ENCODE results near the gene CFAP61.

Gene CFAP61

DNA sequence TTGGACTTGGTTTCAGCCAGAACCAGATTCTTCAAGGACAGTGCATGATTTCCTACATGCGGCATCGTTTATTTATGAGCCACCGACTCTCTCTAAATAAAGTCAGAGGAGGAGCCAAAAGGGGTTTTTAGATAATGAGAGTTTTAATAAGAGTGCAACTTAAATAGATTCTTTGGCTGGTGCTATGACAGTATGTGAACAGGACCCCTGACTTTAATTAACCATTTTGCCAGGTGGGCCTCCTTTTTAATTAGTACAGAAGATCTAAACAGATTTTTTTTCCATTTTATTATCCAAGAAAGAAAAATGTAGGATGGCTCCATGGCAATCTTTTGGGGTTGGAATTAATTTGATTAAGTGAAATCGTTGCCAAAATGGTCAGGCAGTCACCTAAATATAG lies 240.8 kb downstream of the CFAP61 start:
- in situ Hi-C loops (cut with MboI; ENCODE audit: low pct_unique_long_range_greater_than_20kb, low sequenced_read_pairs), result no loop called here
- no peak for DNase-seq

DNA sequence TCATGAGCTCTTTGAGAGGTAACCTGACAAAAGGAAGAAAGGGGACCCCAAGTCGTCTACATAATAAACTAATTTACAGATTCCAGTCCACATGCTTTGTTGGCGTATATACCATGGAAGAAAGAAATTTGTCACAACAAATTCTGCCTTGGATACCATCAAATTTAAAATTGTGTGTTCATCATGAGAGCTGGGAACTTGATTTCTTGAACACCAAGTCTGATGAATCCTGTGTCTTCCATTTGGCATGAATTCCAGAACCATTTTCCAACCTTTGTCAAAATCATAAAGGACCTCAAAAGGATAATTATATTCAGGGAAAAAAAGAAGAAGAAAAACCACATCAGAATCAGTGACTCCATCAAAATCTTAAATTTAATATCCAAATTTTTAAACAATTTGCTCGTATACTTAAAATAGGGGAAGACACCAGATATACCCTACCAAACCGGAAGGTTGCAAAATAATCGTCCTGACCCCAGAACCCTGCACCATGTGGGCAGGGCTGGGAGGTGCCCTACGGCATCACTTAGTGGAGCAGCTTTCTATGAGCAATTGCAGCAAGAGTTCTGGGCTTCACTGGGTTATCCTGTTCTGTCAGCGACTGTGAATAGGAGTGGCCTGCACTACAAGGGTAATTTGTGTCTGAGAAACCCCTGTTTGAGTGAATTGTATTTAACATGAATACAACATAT lies 241.5 kb downstream of the CFAP61 start:
- no peak for DNase-seq
- in situ Hi-C loops (cut with MboI; ENCODE audit: low pct_unique_long_range_greater_than_20kb, low sequenced_read_pairs), result no loop called here

GRCh38 chr20:20295621-20296498 lies 243.5 kb downstream of the CFAP61 start:
- DNase-seq, result no peak
- in situ Hi-C loops (cut with MboI; ENCODE audit: low pct_unique_long_range_greater_than_20kb, low sequenced_read_pairs), result no loop called here

DNA sequence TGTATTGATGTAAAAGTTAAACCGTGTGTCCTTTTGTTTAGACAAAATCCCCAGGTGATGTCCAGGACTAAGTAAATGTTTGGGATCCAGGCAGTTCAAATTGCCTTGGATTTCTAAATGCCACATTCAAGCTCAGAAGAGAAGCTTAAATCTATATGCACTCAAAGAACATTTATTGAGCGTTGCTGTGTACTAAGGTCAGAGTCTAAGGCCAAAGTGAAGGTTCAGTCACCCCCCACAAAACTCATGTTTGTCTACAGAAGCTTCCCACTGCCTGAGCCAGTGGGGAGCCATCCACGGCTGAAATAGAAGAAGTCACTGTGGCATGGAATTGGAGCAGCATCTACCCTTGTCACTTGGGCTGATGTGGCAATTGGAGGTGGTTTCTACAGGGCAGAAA lies 244.8 kb downstream of the CFAP61 start:
- DNase-seq, result no peak
- in situ Hi-C loops (cut with MboI; ENCODE audit: low pct_unique_long_range_greater_than_20kb, low sequenced_read_pairs), result no loop called here

DNA sequence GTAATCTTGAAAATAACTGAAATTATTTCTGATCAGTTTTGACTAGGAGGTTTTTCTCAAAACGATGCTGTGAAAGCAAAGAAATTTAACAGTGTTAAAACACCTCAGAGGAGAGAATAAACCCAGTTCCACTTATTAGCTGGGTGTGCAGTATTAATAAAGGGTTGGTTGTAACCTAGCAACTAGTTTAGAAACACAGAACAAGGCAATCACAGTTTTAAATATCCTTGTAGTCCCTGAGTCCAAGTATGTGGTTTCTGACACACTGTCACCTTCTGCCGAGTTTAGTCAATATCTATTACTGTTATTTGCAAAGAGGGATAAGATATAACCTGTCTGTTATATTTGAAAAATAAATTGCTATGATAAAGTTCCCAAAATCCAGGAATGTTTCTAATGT lies 245.4 kb downstream of the CFAP61 start:
- in situ Hi-C loops (cut with MboI; ENCODE audit: low pct_unique_long_range_greater_than_20kb, low sequenced_read_pairs), result no loop called here
- DNase-seq, result no peak

GRCh38 chr20:20299904-20300303 lies 247.6 kb downstream of the CFAP61 start:
- in situ Hi-C loops (cut with MboI; ENCODE audit: low pct_unique_long_range_greater_than_20kb, low sequenced_read_pairs), result no loop called here
- no peak for DNase-seq

DNA sequence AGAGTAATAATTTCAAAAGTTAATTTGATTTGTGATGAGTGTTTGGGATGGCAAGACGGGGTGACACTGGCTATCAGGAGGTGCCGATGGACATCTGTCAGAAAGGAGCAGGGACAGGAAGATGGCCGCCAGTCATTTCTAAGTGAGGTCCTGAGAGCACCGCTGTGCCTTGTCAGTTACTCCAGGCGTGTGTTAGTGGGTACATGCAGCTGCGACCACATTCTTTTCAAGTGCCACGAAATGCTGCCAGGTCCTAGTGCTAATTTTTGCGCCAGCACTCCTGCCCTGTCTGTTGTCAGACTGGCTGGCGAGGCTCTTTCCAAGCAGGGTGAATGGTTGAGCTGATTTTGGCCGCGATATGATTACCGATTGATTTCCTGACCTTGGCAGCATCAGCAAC lies 251.0 kb downstream of the CFAP61 start:
- DNase-seq, result no peak
- in situ Hi-C loops (cut with MboI; ENCODE audit: low pct_unique_long_range_greater_than_20kb, low sequenced_read_pairs), result no loop called here

- in situ Hi-C loops (cut with MboI; ENCODE audit: low pct_unique_long_range_greater_than_20kb, low sequenced_read_pairs), result no loop called here
- DNase-seq, result no peak
Measured at GRCh38 chr20:20303742-20304141, 251.4 kb downstream of the CFAP61 start.

DNA sequence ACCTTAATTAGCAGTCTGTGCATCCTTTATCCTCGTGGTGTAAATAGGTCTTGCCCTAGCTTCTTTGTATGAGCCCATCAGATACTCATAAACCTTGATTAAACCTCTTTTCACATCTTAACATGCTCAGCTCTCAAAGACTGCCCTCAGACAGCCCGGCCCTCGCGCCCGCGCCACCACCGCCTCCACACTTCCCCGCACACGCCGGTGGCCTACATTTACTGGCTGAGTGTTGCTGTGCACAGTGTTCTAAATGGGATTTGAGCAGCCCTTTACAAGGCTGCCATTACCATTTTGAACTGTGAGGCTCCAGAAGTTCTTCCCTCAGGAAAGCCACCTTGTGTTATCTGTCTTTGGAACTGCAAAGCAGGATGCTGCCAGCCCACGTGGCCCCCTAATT lies 252.6 kb downstream of the CFAP61 start:
- DNase-seq, result no peak
- in situ Hi-C loops (cut with MboI; ENCODE audit: low pct_unique_long_range_greater_than_20kb, low sequenced_read_pairs), result no loop called here

DNA sequence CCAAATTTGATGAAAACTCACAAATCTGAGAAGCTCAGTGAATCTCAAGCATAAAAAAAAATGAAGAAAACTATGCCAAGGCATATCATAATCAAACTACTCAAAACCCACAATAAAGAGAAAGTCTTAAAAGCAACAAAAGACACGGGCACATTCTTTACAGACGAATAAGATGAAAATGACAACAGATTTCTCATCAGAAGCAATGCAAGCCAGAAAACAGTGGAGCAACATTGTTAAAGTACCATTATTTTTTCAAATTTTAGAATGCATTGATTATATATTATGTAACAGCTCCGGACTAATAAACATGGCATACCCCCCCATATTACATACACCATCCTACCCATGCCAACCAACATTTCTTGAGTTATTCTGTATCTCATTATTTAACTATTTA lies 260.2 kb downstream of the CFAP61 start:
- in situ Hi-C loops (cut with MboI; ENCODE audit: low pct_unique_long_range_greater_than_20kb, low sequenced_read_pairs), result no loop called here
- no peak for DNase-seq

DNA sequence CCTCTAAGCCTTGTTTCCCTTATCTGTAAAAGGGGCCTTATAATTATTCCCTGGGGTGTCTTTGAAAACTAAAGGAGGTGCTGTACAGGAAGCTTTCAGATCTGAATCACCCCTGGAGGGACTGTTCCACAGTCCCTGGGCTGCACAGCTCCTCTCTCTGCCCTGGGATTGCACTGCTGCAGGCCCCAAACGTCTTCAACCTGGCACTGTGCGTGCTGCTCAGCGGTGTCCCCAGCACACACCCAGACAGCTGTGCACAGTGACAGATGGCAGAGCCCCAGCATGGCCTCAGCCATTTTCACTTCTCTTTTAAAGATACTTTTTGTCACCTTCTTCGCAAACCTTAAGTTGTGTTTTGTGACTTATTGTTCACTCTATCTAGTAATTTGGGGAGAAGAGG lies 264.9 kb downstream of the CFAP61 start:
- no peak for DNase-seq
- in situ Hi-C loops (cut with MboI; ENCODE audit: low pct_unique_long_range_greater_than_20kb, low sequenced_read_pairs), result no loop called here

DNA sequence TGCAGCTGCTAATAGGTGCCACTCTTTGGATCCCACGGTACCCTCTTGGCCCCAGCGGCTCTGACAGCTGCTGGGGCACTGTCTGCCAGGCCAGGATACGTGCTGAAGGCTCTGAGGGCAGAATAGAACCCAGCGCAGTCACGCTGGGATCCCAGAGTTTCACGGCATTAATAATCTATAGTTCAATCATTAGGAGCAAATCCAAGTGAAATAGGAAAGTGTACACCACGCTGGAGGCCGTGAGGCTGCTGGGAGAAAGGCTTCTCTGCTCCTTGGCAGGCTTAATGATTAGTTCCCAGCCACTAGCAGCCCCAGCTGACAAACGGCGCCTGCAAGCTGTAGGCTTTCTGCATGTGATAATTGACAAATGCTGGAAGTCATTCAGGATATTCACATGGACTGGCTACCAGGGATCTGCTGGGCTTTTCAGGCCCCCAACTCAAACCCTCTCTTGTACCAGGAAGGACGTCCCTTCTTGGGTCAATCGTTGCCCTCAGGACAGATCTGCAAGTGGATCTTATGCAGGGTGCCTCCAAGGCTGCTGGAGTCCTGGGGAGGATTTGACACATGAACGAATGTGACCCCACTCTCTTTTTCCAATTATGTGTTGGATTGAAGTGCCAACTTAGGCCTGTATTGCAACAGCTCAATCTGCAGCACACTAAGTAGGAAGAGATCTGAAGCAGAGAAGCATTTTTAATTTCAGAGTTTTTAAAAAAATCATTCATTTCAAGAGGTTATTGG lies 265.5 kb downstream of the CFAP61 start:
- no peak for DNase-seq
- in situ Hi-C loops (cut with MboI; ENCODE audit: low pct_unique_long_range_greater_than_20kb, low sequenced_read_pairs), result no loop called here

DNA sequence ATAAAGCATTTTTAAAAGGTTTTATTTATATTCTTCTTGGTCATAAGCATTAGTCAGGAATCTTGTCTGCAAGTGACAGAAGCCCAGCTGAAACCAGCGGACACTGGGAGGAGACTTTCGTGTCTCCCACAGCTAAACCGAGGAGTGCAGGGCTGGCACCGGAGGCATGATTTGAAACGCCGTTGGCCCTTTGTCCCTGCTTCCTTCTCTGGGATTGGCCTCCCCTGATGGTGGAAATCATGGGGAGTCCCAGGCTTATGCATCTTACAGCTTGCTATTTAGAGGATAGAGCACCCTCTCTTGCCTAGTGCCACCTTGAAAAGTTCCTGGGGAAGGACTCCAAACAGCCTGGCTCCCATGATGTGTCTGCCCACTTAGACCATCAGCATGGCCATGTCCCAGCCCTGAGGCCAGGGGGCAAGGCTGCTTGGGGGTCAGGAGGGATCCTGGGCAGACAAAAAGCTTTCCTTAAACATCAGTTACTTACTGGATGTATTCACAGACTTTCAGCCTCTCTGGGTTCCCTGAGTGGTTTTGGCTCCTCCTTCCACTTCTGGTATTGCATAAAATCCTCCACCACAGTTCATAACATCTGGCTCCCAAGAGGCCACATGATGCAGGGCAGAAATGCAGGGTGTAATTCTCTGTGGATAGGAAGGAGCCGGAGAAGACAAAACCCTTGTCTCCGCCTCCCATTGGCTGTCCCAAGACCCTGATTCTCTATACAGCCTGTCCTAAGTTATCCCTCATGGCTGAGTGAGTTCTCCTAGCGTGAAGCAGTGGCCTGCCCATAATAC lies 266.2 kb downstream of the CFAP61 start:
- peak; percentile 9 for DNase-seq
- in situ Hi-C loops (cut with MboI; ENCODE audit: low pct_unique_long_range_greater_than_20kb, low sequenced_read_pairs), result no loop called here

DNA sequence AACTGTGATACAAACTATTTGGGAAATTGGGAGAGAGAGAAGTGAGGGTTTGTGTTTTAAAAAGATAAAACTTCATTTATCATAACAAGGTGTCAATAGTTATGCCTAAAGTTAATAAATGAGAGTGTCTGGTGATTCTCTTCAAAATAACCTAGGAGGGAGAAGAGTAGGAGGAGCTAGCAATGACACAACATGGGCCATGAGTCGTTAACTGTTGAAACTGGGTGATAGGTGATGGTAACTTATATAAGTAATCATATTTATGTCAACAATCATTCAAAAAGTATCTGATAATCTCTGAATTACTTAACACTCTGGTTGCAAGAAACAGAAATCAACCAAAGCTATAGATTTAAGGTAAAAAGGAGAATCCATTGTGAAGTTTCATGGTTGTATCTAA lies 268.8 kb downstream of the CFAP61 start:
- DNase-seq, result no peak
- in situ Hi-C loops (cut with MboI; ENCODE audit: low pct_unique_long_range_greater_than_20kb, low sequenced_read_pairs), result no loop called here

- in situ Hi-C loops (cut with MboI; ENCODE audit: low pct_unique_long_range_greater_than_20kb, low sequenced_read_pairs), result no loop called here
- no peak for DNase-seq
Measured at GRCh38 chr20:20321917-20322316, 269.6 kb downstream of the CFAP61 start.

- in situ Hi-C loops (cut with MboI; ENCODE audit: low pct_unique_long_range_greater_than_20kb, low sequenced_read_pairs), result no loop called here
- no peak for DNase-seq
Measured at GRCh38 chr20:20322912-20323311, 270.6 kb downstream of the CFAP61 start.

- in situ Hi-C loops (cut with MboI; ENCODE audit: low pct_unique_long_range_greater_than_20kb, low sequenced_read_pairs), result no loop called here
- no peak for DNase-seq
Measured at GRCh38 chr20:20327746-20328145, 275.4 kb downstream of the CFAP61 start.

DNA sequence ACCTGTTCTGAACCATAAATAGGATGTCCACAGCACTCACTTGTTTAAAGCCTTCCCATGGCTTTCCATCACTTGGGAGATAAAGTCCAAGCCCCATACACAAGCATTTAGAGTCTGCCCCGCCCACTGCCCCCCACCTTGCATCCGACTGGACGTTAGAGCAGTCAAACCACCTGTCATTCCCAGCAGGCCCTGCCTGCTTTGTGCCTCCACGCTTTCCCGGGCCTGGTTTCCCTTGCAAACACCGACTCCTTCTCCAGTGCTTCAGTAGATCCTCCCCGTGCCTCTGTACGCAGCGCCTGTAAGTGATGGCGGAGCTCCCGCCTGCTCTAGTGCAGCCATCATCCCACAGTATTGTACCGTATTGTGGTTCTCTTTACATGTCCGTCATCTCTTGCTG lies 277.2 kb downstream of the CFAP61 start:
- DNase-seq, result no peak
- in situ Hi-C loops (cut with MboI; ENCODE audit: low pct_unique_long_range_greater_than_20kb, low sequenced_read_pairs), result no loop called here

DNA sequence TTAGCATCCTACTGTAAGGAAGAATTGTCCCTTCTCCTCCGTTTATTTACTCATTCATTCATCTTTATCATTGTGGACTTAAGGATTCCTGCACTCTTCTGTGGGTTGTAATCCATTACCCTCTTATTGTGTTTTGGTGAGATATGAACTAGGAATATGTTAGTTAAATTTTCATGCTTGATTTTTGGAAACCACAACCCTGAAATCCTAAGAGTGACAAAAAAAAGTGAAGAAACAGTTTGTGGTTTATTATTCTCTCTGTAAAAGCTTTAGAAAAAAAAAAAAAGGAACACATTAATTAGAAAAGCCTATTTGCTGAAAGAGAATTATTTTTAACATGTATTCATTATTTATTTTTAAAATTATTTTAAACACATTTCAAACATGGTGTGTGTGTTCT lies 278.8 kb downstream of the CFAP61 start:
- DNase-seq, result no peak
- in situ Hi-C loops (cut with MboI; ENCODE audit: low pct_unique_long_range_greater_than_20kb, low sequenced_read_pairs), result no loop called here
